Tongue (tissue), 2 donors: ENCODE results near the gene CASZ1. TPM values are rescaled to one million over a fixed set of nuclear protein-coding genes. Genes with fewer than 3 reads are reported as not detected.

Experiments
- DNase-seq: peaks from one replicate; pipeline ENCODE4 v3.0.0-alpha.2; 2015
- total RNA-seq: library from RNA; depleted of rRNA; stranded (reverse); fragments of >200 nt; gene quantifications from one replicate; pipeline ENCODE4 v1.2.3, GENCODE V29; 2014

Gene CASZ1
- total RNA-seq, 1 donor from 2014 or later, result 20.9 TPM

DNA sequence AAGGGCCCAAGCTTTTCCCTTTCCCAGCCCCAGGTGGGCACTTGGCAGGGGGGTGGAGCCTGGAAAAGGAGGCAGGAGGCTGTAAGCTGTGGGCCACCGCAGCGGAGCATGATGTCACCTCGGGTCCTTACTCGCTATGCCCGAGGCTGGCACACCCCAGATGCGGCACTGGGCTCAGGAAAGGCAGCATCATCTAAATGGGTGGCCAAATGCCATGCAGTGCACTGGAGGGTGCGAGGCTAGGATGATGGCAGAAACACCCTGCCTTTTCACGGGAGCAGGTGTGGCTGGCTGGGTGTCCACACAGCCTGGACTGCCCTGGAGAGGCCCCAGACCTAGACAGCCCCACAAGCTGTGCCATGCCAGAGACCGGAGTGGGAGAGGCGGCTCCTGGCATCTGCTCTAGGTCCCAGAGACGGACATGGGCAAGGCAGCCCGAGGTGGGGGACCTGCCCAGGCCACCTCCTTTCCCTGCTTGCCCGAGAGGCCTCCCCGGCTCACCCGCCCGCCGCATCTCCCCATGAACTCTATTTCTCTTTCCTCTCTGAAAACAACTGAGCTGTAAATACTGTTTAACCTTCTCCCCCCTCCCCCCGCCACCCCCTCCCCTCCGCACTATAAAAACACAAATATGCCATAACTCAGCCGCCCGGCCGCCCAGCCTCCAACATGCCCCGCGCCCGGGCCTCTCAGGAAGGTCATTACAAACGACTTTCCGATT is 124.7 kb downstream of the CASZ1 start:
- DNase-seq, result no peak

DNA sequence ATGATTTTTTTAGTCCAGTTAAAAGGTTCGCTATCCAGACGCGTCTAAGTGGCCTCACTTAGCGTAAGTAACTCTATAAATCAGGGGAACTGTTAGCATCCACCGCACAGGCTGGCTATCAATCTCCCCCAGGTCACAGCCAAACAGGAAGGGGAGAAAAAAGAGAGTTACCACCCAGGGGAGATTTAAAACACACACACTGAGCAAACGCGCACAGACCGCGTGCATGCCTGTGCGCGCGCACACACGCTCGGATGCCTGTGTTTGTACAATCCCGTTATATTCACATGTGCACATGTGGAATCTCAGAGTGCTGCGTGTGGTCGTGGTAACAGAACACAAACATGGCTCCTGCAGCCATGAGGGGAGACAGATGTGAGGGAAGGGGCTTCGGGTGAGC is 125.4 kb downstream of the CASZ1 start:
- DNase-seq, result no peak

DNA sequence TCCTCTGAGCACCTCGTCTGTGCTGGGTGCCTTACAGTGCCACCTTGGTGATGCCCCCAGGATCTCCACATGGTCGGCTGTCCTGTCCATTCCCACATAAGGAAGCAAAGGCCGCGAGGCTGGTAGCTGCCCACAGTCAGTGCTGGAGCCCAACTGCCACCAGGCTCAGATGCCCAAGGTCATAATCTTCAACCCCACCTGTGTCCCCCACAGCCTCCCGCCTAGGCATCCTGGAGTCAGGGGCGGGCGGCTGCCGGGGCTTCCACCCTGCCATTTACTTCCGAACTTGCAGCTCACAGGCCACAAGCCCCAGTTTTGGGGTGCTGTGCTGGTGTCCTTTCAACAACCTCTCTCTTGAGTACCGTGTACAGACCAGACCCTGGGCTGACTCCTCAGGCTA is 126.3 kb downstream of the CASZ1 start:
- no peak for DNase-seq

- no peak for DNase-seq
Measured at GRCh38 chr1:10669570-10669969, 126.9 kb downstream of the CASZ1 start.

DNA sequence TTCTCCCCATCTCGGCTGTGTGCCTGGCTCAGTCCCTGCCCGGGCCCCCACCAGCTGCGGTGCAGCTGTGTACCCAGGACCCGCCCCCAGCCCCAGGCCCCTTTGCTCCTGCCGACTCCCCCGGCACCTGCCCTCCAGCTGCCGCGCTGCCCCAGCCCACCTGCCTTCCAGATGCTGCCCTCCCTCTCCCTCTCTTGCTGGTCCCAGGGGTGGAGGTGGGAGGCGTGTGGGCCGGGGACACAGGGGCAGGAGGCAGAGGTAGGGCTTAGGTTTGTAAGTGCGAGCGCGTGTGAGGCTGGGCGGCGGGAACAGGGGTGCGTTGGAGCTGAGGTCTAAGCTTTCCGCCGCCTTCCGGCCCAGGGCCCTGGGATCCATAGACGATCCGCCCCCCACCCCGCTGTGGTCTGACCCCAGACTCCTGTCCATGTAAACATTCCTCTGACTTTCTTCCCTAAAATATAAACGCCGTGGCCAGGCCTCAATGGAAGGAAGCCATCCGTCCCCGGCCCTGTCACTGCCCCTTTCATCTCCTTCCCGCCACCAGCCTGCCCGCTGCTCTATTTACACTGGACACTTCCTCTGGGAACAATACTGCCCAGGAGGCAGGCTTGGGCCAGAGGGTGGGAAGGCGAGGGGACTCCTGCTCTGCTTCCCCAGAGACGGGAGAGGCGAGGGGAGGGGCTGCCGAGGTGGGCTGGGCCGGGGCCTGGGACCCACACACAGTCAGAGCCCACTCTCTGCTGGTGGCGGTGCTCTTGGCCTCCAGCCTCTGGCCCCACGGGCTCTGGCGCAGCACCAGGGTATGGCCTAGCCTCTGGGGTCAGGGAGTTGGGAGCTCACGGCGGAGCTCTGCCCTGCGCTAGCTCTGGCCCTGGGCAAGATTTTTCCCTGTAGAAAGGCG is 128.3 kb downstream of the CASZ1 start:
- peak; percentile 81 for DNase-seq

DNA sequence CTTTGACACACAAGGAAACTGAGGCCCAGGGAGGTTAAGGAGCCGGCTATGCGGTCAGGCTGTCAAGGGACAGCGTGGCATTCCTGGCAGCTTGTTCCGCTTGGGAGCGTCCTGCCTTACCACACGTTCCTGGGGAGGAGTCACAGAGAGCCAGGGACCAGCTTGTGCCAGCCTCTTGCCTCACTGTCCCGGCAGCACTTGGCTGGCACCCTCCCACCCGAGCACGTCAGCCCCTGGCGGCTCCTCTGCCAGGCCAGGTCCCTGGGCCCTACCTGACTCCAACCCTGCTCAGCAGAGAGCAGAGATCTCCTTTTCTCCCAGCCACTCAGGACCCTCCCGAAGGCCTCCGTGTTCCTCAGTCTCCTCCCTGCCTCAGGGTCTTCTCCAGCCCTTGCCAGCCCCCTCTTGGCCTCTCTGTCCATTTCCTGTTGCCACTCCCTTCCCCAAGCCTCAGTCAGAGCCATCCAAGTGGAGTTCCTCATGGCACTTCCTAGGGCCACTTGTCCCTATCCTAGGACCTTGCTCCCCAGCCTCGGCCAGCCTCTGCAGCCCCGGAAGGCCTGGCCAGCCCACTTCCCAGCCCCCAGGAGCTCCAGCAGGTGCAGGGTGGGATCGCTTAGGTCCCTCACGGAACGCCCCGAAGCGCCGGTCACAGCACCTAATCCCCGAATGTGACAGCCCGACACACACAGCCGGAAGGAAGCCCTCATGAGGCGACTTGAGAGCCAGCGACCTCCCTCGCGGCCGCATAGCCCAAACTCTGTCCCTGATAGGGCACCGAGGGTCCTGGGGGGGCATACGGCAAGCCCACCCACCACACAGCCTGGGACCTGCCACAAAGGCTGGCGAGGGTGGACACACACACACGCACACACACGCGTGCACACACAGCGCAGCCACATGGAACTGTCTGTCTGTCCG is 130.3 kb downstream of the CASZ1 start:
- no peak for DNase-seq

- no peak for DNase-seq
Measured at GRCh38 chr1:10665226-10665625, 131.2 kb downstream of the CASZ1 start.

DNA sequence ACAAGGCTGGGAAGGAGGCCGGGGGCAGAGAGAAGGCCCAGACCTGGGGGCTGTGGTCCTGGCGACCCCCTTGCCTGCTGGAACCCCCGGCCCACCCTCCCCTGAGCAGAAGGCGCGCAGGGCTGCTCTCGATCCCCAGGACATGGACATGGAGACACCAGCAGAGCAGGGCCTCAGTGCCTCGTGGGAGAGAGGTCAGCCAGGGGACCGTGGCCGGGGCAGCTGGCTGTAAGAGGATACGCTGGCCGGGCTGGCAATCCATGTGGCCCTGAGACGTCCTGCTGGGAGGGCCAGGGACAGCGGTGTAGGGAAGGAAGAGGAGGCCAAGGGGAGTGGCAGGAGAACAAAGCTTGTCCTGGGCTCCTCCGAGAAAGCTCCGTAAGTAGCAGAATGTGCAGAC is 132.2 kb downstream of the CASZ1 start:
- peak; percentile 70 for DNase-seq

- DNase-seq, result peak; percentile 87
Measured at GRCh38 chr1:10663678-10664035, 132.8 kb downstream of the CASZ1 start.

DNA sequence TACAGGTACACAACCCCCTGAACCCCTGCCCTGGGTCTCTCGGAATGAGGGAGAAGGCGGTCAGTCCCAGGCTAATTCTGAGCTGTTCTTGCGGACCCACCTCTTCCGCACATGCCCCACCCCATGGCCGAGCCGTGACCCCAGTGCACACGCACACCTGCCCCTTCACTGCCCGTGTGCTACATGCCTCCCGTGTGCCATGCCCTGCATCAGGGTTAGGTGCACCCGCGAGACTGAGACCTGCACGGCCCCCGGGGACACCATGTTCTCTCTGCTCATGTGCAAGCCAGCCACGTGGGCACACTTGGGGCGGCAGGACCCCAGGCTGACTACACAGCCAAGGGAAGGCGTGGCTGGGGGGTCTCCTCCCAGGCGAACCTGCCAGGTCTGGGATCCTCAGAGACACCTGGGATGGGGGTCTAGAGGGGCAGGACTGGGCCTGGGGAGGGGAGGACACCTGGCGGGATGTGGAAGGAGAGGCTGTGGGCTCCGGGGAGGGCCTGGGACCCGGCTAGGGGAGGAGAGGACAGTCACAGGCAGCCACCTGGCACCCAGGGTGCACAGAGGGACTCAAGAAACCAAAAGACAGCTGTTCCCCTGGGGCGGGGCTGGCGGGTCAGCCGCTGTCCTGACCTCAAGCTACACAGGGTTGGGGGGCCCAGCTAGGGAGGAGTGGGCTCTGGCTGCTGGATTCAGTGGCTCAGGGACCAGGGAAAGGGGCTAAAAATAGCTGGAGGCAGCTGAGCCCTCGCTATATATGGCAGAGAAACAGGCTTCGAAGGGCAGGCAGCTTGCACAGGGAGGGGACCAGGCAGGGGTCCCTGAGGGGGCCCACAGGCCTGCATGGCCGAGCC is 133.4 kb downstream of the CASZ1 start:
- DNase-seq, result peak; percentile 88

- no peak for DNase-seq
Measured at GRCh38 chr1:10662090-10662688, 134.3 kb downstream of the CASZ1 start.

DNA sequence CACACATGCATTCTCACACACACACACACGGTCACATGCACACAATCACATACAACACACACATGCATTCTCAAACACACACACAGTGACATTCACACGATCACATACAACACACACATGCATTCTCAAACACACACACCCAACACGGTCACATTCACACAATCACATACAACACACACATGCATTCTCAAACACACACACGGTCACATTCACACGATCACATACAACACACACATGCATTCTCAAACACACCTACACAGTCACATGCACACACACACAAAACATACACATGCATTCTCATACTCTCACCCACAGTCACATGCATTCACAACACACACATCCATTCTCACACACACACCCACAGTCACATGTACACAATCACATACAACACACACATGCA is 135.0 kb downstream of the CASZ1 start:
- DNase-seq, result no peak

DNA sequence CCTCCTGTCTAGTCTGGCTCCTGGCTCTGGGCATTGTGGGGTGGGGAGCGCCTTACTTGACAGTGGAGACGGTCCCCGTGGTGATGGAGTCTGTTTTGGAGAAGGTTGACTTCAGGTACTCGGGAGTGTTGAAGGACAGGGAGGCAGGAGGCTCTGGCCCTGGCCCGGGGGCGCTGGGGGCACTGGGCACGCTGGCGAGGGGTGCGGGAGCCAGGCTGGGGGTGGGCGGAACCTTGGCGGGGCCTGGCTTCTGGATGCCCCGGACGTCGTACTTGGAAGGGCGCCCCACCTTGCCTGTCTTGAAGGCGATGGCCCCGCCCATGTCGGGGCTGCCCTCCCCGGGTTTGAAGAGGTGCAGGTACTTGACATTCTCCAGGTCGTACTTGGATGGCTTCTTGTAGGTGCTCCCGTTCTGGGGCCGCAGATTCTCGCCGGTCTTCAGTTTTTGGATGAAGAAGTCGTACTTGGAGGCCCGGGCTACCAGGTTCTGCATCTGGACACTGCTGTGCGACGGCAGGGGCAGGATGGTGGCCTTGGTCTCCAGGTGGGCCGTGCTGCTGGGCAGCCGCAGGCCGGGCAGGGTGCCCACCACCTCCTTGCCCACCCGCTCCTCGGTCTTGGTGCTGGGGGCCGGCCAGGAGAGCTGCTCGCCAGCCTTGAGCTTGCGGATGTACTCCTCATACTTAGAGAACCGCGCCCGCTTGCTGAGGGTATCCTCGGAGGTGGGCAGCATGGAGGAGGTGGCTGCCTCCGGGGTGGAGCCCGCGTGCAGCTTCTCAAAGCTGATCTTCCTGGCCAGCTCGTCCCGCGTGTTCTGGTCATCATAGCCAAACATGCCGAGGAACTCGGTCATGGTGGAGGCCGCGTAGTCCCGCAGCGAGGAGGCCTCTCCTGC is 136.6 kb downstream of the CASZ1 start:
- DNase-seq, result no peak

GRCh38 chr1:10659218-10659617 is 137.2 kb downstream of the CASZ1 start:
- no peak for DNase-seq

GRCh38 chr1:10658396-10659066 is 137.9 kb downstream of the CASZ1 start:
- DNase-seq, result no peak

GRCh38 chr1:10657088-10657847 is 139.2 kb downstream of the CASZ1 start:
- DNase-seq, result peak; percentile 61

GRCh38 chr1:10656431-10656830 is 140.0 kb downstream of the CASZ1 start:
- no peak for DNase-seq

GRCh38 chr1:10655002-10655401 is 141.4 kb downstream of the CASZ1 start:
- DNase-seq, result no peak
